Raji (cell line): ENCODE measurements around the gene NAV3.

Source experiments
- POLR2A ChIP-seq: IDR thresholded peaks from 2 replicates; pipeline ENCODE4 v1.6.1; 2011; ENCODE audit warnings: low read depth, low read length, control low read depth; ENCODE audit not compliant: insufficient read depth

The NAV3 gene

DNA sequence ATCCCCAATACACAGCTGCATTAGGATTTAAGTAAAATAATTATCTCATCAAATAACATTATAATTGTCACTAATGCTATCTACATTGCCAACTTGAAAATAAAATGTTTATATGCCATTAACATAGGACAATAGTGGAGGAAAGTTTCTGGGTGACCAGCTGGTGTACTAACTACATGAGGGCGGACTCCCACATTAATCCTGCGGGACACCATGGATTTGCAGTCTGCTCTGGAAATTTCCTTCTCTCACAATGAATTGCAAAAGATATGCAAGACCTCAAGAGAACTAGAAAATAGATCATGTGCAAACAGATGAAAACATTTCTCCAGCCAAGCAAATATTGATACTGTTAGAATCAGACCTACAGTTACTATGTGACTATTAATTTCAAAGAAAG is 390.1 kb downstream of the NAV3 start:
- TF ChIP-seq POLR2A: no peak

DNA sequence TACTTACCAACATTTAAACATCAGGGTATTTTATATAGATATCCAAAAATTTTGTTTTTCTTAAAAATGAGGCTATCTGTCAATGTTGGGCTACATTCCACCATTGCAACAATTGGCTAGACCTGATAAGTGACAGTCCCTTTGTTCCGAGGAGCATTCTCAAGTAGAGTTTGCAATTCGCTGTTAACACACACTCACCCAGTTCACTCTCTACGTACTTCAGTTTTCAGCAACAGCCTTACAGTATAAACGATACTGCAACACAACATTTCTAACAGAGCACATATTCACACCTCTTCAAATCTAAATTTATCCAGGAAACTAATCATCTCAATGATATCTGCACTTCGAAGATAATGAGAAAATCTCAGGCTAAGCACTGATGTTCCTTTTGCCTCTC is 393.5 kb downstream of the NAV3 start:
- no peak for TF ChIP-seq POLR2A

DNA sequence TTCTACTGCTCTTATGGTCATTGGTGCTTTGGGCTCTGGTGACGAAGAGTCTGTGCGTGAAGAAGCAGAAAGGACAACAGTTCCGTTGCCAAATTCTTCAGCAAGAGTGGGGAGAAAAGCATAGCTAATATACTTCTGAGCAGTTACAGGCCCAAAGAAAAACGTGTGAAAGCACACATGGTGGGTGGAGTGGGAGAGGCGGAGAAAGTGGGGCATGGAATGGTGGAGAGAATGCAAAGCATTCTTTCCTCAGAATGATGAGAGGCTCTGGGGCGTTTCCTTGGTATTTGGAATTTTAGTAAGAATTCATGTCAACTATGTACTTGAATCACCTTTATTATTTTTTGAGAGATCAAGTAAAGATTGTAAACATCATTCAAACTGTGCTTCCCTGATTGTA is 396.1 kb downstream of the NAV3 start:
- TF ChIP-seq POLR2A: no peak

DNA sequence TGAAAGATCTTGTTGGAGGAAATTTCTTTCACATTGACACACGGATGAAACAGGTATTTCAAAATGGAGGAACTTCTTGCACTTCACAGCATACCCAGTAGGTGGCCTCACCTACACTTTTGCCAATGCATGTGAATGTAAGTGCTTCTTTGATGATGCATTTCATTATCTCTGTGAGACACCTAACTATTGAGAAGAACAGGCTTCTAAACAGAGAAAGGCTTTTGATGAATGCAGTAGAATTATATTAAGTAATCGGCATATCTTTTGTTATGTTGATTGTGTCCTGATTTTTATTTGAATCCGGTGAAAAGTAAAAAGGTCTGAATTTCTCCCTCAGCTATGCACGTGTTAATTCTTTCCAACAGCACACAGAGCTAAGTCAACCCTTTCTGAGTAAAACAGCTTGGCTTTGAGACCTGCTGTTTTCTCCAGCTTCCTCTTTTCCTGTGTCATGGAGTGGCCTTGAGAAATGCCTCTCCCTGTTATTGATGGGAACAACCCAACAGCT is 399.0 kb downstream of the NAV3 start:
- no peak for TF ChIP-seq POLR2A

DNA sequence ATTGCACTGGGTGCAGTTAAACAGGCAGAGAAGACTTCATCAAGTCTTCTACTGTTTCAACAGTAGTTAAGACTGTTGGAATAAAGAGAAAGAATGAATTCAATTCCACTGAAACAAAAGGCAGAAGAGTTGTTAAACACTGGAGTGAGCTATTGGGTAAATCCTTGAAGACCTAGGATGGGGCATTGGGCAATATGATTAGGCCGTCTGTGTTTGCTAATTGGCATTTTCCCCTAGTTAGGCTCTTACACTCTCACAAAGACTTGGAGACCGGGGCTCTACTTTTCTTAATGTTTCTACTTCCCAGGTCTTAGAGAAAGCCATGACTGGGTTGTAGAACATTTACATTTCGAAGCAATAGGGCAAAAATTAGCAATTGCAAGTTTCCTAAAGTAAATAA is 402.1 kb downstream of the NAV3 start:
- TF ChIP-seq POLR2A: no peak

DNA sequence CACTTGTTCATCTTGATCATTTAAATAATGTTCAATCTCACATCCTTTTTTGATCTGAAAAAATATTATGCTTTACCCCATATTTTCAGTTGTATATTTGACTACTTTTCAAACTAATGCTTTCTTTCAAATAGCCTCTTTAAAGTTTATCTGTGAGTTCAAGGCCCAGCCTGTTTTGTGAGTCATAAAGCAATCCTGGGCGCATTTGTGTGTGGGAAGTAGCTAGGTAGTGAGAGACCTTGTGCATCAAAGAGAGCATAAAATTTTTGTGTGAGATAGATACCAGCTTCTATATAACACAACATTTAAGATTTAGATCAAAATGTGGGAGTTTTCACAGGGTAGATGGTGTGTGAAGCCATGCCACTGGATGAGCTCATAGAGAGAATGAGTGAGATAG is 405.6 kb downstream of the NAV3 start:
- no peak for TF ChIP-seq POLR2A

DNA sequence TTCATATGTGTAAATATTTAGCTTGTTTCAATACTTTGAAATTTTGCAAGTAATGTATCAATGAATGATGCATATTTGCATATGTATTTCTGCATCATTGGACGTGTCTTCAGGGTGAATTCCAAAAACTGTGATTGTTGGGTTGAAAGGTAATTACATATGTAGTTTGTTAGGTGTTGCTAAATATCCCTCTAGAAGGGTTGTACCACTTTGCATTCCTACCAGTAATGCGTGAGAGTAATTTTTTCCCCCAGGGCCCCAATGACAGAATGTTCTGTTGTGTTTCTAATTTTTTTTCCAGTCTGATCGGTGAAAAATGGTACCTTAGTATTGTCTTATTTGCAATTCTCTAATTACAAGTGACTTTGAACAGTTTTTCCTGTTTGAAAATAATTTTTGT is 408.9 kb downstream of the NAV3 start:
- no peak for TF ChIP-seq POLR2A

DNA sequence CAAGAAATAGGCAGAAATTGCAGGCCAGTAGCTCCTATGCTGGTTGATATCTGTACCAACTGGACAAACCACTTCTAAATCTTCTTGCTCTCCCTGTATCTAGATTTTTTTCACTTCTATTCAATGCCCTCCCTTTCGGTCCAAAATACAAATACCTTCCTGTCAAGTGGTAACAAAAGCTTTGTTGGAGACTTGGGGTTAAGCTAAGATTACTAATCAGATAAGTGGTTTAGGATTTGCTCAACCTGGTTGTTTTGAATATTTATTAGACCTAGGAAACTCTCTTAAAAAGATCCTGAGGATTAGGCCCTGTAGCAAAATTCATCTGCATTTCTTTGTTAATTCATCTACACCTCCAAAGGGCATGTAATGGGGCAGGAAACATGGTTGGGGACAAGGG is 410.1 kb downstream of the NAV3 start:
- TF ChIP-seq POLR2A: no peak

DNA sequence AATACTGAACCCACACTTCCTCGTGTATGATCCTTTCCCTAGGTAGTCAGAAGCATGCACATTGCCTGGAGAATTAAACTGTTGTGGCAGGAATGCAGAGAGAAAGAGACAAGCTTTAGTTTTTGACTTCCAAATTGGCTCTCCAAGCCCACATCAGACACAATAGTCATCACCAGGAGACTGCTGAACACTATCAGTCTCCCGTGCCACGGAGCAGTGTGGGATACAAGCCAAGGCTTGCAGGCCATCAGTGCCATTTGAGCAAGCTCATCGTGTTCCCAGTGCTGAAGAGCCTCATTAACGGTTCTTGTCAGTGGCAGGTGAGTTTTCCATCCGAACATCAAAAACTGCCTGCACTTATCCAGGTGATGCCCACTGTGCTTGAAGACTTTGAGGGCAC is 410.8 kb downstream of the NAV3 start:
- TF ChIP-seq POLR2A: no peak

DNA sequence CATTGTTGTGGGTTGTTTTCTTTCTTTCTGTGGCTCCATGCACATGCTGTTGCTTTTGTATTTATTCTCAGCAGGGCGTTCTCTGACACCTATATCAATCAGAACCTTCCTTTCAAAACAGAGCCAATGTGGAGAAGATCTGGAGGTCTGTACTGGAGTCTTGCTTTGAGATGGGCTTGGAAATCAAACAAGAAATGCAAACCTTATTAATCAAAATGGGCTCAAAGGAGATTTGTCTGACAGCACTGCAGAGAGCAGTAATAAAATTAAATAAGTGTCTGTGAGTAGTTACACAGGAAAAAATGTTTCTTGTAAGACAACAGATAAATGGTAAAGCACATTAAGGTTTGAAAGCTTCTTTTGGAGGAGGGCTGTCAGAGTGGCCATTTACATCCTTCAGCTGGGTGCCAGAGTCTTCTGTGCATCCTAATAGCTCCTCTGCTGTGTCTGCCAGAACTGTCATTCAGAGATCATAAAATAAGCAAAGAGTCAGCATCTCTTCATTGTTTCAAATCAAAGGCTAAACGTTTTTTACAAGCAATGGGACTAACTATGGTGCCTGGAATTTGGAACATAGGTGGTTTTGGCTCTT is 414.3 kb downstream of the NAV3 start:
- no peak for TF ChIP-seq POLR2A

DNA sequence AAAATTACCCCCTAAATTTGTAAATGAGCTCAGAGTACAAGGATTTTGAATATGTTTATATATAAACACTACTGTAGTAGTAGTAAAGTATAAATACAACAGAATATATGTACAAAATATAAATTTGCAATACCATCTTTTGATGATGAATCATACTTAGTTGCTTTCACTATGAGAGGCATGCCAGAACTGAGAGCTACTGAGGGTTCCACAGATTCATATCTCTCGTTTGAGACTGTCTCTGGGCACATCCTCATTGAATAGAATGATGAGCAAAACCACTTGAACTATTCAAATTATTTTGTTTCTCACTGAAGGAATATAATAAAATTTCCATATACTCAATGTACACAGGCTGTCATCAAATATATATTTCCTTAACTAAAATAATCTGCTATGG is 417.6 kb downstream of the NAV3 start:
- no peak for TF ChIP-seq POLR2A

DNA sequence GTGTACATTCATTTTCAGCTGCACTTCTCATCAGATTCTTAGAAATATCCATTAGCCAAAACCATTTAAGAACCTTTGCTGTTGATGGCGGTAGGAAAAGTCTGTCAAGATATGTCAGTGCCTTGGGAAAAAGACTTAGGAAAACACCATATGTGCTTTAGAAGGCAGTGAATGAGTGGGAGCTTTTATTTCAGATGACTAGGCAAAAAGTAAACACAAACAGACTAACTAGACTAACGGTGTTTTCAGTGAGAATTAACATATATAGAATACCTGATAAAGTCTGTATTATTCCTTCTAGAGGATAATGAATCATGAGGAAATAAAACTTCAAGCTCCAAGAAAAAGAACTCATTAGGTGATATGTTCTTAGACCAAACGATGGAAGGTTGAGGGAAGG is 418.9 kb downstream of the NAV3 start:
- no peak for TF ChIP-seq POLR2A

DNA sequence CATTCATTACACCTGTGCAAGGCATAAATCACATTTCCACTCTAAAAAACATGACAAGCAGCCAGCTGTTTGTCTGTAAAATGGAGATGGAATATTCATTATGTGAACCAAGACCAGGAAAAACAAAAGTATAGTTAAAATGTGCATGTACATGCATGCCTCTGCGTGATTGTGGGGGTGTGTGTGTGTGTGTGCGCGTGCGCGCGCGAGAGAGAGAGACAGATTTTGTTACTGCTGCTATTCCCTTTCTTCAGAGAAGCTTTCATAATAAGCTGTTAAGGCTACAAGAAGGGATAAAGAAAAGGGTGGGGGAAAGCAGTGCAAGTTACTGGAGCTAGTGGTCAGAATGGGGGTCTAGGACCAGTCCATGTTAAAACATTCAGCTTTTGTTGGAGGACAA is 430.3 kb downstream of the NAV3 start:
- no peak for TF ChIP-seq POLR2A

DNA sequence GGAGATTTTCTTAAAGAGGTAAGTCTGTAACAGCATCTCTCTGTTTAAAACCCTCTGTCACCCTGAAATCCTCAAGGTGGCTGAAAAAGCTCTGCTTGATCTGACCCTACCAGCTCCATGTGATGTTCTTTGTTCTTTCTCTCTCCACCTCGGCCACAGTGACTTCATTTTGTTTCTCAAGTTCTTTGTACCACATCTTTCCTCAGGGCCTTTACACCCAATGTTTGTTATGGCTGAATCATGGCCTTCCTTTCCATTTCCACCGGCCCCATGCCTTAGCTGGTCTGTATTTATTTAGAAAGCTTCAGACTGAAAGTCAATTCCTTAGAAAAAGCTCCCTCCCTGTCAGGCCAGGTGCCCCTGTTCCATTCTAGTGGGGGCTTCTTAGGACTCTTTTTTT is 431.2 kb downstream of the NAV3 start:
- TF ChIP-seq POLR2A: no peak
